Endothelial cell (in vitro differentiated cells): ENCODE data around the gene ABCC8. TPM values are rescaled to one million over a fixed set of nuclear protein-coding genes. Genes with fewer than 3 reads are reported as not detected.

ENCODE experiments used
- DNase-seq: peaks from one replicate; pipeline ENCODE4 v3.0.0; 2021; ENCODE audit warnings: low spot score
- H3K27ac Mint-ChIP-seq: one replicate; pipeline ENCODE4 v1.8.0; 2021; ENCODE audit warnings: mixed read lengths, inconsistent platforms; ENCODE audit not compliant: unreplicated experiment
- H3K27me3 Mint-ChIP-seq: one replicate; pipeline ENCODE4 v1.8.0; 2021; ENCODE audit warnings: mild to moderate bottlenecking, moderate library complexity, mixed read lengths, inconsistent platforms; ENCODE audit not compliant: unreplicated experiment
- H3K36me3 Mint-ChIP-seq: one replicate; pipeline ENCODE4 v1.8.0; 2021; ENCODE audit warnings: mild to moderate bottlenecking, low read depth, mixed read lengths, inconsistent platforms; ENCODE audit not compliant: unreplicated experiment
- H3K4me1 Mint-ChIP-seq: one replicate; pipeline ENCODE4 v1.8.0; 2021; ENCODE audit warnings: mild to moderate bottlenecking, mixed read lengths, inconsistent platforms; ENCODE audit not compliant: unreplicated experiment
- H3K4me3 Mint-ChIP-seq: one replicate; pipeline ENCODE4 v1.8.0; 2021; ENCODE audit warnings: mild to moderate bottlenecking, mixed read lengths, inconsistent platforms; ENCODE audit not compliant: unreplicated experiment
- H3K9me3 Mint-ChIP-seq: one replicate; pipeline ENCODE4 v1.8.0; 2021; ENCODE audit warnings: mixed read lengths, inconsistent platforms; ENCODE audit not compliant: unreplicated experiment
- total RNA-seq: library from RNA; stranded (reverse); fragmentation: NEBNext Ultra II Directional; extraction: Animal tissue kit (Norgen Biotek cat#: 25700); gene quantifications from one replicate; pipeline ENCODE4 v1.2.1, GENCODE V29; 2021; ENCODE audit not compliant: unreplicated experiment
- TF ChIP-seq, protein P1 (sequence below): fragments of 200-600 bp; sonication (generic); IDR thresholded peaks from one replicate; pipeline ENCODE4 v1.5.0; 2021; ENCODE audit warnings: antibody characterized with exemption; ENCODE audit not compliant: unreplicated experiment

Gene ABCC8
- total RNA-seq, 1 donor from 2014 or later: not detected

DNA sequence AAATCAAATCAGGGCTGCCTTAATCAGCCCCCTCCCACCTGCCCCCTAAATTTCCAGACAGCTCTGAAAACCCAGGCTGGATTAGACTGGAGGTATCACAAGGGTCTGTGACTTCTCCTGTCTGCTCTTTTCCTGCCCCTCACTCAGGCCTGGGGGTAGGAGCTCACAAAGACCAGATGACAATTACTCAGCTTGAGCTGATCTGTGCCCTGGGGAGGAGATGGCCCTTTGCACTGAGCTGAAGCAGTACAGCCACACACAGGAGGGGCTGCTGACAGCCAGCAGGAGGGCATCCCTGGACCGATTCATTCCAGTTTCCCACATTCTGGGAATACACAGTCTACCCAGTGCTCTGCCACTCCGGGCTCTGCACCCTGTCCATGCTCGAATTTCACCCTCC, 4.2 kb downstream of the ABCC8 start:
- H3K36me3 Mint-ChIP-seq: no peaks in the 10 kb centered on the region
- H3K27me3 Mint-ChIP-seq: peaks cover 25% of the 10 kb centered on the region
- H3K9me3 Mint-ChIP-seq: no peaks in the 10 kb centered on the region
- H3K4me3 Mint-ChIP-seq: no peak overlapping the region
- no peak overlapping the region for H3K27ac Mint-ChIP-seq
- peaks cover 3% of the 10 kb centered on the region for H3K4me1 Mint-ChIP-seq
- DNase-seq: no peak
- TF ChIP-seq, protein P1, sequence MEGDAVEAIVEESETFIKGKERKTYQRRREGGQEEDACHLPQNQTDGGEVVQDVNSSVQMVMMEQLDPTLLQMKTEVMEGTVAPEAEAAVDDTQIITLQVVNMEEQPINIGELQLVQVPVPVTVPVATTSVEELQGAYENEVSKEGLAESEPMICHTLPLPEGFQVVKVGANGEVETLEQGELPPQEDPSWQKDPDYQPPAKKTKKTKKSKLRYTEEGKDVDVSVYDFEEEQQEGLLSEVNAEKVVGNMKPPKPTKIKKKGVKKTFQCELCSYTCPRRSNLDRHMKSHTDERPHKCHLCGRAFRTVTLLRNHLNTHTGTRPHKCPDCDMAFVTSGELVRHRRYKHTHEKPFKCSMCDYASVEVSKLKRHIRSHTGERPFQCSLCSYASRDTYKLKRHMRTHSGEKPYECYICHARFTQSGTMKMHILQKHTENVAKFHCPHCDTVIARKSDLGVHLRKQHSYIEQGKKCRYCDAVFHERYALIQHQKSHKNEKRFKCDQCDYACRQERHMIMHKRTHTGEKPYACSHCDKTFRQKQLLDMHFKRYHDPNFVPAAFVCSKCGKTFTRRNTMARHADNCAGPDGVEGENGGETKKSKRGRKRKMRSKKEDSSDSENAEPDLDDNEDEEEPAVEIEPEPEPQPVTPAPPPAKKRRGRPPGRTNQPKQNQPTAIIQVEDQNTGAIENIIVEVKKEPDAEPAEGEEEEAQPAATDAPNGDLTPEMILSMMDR: no peak

DNA sequence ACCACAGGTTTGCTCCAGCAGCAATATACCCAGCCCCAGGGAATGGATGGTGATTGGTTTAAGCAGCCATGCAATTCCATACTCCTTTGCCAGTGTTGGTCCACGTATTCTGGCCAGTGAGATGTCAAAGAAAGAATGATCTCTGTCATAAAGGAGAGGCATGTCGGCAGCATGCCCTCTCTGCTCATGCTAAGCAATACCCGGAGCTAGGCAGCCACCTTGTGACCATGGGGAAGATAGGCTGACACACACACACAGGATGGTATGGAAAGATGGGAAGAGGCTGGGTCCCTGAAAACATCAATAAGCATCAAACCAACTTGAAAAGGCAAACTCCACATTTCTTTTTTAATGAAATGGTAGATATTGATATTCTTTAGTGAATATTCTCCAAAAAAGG, 5.1 kb downstream of the ABCC8 start:
- Mint-ChIP-seq H3K36me3 (no peaks in the 10 kb centered on the region), H3K4me3 (no peak overlapping the region), H3K9me3 (no peaks in the 10 kb centered on the region), H3K4me1 (peaks cover 3% of the 10 kb centered on the region), H3K27ac (no peak overlapping the region), H3K27me3 (peaks cover 19% of the 10 kb centered on the region)
- DNase-seq: no peak
- TF ChIP-seq, protein P1: no peak

DNA sequence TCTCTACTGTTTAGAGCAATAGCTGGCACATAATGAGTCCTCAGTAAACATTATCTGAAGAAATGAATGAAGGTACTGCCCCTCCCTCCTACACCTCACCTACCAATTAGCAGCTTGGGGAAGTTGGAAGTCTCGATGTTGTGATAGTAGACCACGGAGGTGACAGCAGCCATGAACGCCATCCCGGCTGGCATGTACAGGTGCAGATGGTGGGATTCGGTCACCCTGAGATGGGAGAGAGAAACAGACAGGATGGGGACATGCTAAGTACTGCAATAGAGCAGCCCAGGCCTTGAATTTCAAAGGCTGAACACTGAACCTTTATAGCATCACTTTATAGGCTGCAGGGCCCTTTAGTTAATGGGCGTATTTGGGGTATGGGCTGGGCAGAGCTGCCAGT, 6.6 kb downstream of the ABCC8 start:
- Mint-ChIP-seq H3K27ac (no peak overlapping the region), H3K9me3 (no peaks in the 10 kb centered on the region), H3K27me3 (peaks cover 8% of the 10 kb centered on the region), H3K36me3 (no peaks in the 10 kb centered on the region), H3K4me3 (no peak overlapping the region), H3K4me1 (no peaks in the 10 kb centered on the region)
- DNase-seq: no peak
- TF ChIP-seq, protein P1: no peak

DNA sequence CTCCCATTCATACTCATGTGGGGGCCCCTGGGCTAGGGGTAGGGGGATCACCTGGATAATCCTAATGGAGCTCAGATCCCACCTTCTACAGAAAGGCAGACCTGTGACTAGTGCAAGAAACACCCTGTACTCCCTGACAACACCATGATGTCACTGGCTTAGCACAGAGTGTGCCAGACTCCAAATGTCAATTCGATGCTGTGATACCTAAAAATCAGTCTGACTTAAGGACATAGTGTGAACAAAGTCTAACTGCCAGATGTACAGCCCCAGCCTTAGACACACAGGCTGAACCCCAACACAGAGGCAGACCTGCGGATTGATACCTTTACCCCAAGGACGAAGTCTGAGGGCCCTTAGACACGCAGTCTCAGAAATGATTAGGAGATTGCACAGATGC, 8.5 kb downstream of the ABCC8 start:
- Mint-ChIP-seq H3K4me1 (no peaks in the 10 kb centered on the region), H3K27me3 (peaks cover 7% of the 10 kb centered on the region), H3K9me3 (no peaks in the 10 kb centered on the region), H3K27ac (no peak overlapping the region), H3K36me3 (no peaks in the 10 kb centered on the region), H3K4me3 (no peak overlapping the region)
- TF ChIP-seq, protein P1: no peak
- no peak for DNase-seq

DNA sequence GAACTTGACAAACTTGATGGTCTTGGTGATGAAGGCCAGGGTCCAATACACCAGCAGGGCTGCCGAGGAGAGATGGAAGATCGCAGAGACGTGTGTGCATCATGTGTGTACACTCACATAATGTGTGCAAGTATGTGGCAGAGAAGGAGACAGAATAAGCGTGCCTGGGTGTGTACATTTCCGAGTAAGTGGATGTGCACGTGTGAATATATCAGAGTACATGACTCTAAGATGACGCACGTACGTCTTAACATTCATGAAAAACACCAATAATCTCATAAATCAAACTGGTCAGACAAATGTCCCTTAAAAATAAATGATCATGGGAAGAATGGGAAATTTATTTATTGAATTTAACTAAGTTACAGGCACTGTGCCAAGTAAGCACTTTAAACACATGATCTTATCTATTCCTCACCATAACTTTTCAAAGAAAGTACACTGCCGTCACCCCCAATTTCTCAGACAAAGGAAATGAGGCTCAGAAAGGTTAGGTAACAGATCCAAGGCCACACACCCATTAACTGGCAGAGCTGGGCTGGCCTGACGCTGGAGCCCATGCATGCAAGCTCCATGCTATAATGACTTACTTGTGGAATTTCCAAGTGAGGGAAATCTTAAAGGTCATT, 13.0 kb downstream of the ABCC8 start:
- H3K36me3 Mint-ChIP-seq: no peaks in the 10 kb centered on the region
- peaks cover 7% of the 10 kb centered on the region for H3K27me3 Mint-ChIP-seq
- DNase-seq: no peak
- H3K4me3 Mint-ChIP-seq: no peak overlapping the region
- H3K4me1 Mint-ChIP-seq: peaks cover 6% of the 10 kb centered on the region
- TF ChIP-seq, protein P1: no peak
- H3K27ac Mint-ChIP-seq: no peak overlapping the region
- H3K9me3 Mint-ChIP-seq: no peaks in the 10 kb centered on the region
